Lower lobe of right lung (tissue), 2 donors: ENCODE data around the gene KIF22. TPM values are rescaled to one million over a fixed set of nuclear protein-coding genes. Genes with fewer than 3 reads are reported as not detected.

Source experiments
- ATAC-seq, 2 donors: fragments of 200-7000 bp; cut with Tn5 transposase; one replicate each; pipeline ENCODE4 v1.9.1; 2020 to 2022; ENCODE audit warnings: mild to moderate bottlenecking in 2 of 2, moderate library complexity in 2 of 2
- DNase-seq: peaks from one replicate; pipeline ENCODE4 v3.0.0-alpha.2; 2020
- H3K27ac ChIP-seq: fragments of 200-600 bp; one replicate; pipeline ENCODE4 v1.8.0; 2022
- H3K27me3 ChIP-seq: fragments of 200-600 bp; one replicate; pipeline ENCODE4 v1.8.0; 2022; ENCODE audit warnings: low read depth
- H3K36me3 ChIP-seq: fragments of 200-600 bp; one replicate; pipeline ENCODE4 v1.8.0; 2022; ENCODE audit warnings: mild to moderate bottlenecking
- H3K4me1 ChIP-seq: fragments of 200-600 bp; one replicate; pipeline ENCODE4 v1.8.0; 2022
- H3K4me3 ChIP-seq: fragments of 200-600 bp; one replicate; pipeline ENCODE4 v1.8.0; 2022; ENCODE audit warnings: mild to moderate bottlenecking
- H3K9me3 ChIP-seq: fragments of 200-600 bp; one replicate; pipeline ENCODE4 v1.8.0; 2022
- intact Hi-C: fragments of 100-400 bp; cut with DNase I; formaldehyde crosslinking; loops from one replicate; pipeline ENCODE4 v1.11.0; 2022
- total RNA-seq: library from RNA; stranded (reverse); fragmentation: NEBNext Ultra II Directional; extraction: Animal tissue kit (Norgen Biotek cat#: 25700); gene quantifications from one replicate; pipeline ENCODE4 v1.2.1, GENCODE V29; 2021
- TF ChIP-seq, protein P1 (sequence below): fragments of 200-600 bp; IDR thresholded peaks from one replicate; pipeline ENCODE4 v1.8.0; 2022; ENCODE audit warnings: antibody characterized with exemption, mild to moderate bottlenecking
- donor health status: DM: no; HTN: yes; CAD: no; lungs with severe emphysema.

The KIF22 gene
- total RNA-seq, 1 donor from 2014 or later: 21.8 TPM

DNA sequence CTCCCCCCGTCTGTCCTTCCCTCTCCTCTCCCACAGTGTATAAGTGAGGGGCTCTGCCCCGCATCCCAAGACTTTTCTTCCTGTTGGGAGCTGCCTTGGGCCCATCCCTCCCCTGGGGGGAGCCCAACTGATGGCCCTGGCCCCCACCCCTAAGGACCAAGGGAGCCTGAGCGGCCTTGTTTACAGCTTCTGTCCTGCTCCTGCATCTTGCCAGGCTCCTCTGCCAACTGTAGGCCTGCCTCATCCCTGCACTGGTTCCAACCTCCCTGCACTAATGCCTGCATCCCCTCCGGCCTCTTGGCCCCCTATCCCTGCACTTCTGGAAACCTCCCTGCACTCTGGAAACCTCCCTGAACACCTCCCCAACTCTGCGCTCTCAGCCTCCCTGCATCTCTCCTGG, 24.0 kb downstream of the KIF22 start:
- H3K4me1 ChIP-seq: peaks cover 68% of the 10 kb centered on the region
- H3K27ac ChIP-seq: no peak overlapping the region
- TF ChIP-seq, protein P1, sequence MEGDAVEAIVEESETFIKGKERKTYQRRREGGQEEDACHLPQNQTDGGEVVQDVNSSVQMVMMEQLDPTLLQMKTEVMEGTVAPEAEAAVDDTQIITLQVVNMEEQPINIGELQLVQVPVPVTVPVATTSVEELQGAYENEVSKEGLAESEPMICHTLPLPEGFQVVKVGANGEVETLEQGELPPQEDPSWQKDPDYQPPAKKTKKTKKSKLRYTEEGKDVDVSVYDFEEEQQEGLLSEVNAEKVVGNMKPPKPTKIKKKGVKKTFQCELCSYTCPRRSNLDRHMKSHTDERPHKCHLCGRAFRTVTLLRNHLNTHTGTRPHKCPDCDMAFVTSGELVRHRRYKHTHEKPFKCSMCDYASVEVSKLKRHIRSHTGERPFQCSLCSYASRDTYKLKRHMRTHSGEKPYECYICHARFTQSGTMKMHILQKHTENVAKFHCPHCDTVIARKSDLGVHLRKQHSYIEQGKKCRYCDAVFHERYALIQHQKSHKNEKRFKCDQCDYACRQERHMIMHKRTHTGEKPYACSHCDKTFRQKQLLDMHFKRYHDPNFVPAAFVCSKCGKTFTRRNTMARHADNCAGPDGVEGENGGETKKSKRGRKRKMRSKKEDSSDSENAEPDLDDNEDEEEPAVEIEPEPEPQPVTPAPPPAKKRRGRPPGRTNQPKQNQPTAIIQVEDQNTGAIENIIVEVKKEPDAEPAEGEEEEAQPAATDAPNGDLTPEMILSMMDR: no peak
- peaks cover 31% of the 10 kb centered on the region for H3K36me3 ChIP-seq
- H3K9me3 ChIP-seq: no peaks in the 10 kb centered on the region
- no peak for ATAC-seq
- H3K4me3 ChIP-seq: peak overlapping the region; percentile 78
- no peaks in the 10 kb centered on the region for H3K27me3 ChIP-seq
- intact Hi-C loops: no loop called here
- no peak for DNase-seq

DNA sequence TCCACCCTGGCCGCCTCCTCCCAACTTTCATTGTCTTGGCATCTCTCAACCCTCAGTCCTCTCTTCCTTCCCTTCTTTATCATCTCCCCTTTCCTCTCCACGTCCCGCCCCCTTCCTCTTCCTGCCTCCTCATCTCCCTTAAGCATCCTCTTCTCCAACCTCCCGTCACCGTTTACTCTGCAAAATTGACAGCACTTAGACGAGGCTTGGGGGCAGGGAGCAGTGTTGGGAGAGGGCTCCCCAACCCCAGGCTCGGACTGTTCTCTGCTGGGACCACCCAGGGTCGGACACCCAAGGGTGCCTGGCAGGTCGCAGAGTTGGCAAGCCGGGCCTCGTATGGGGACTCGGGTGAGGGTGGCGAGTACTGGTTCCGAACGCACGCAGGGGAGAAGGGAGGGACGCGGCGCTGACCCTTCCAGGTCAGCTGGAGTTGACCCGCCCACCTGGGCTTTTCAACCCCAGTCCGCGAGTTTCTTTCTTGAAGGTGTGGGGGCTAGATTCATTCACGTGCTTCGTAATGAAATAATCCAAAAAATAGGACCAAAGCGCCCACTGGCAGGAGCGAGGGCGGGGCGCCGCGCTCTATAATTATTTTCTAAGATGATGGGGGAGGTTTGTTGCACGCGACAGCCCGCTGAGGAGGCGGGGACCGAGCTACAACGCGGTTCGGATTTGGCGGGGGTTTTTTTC, 24.6 kb downstream of the KIF22 start:
- DNase-seq (peak; percentile 61), ATAC-seq (no peak)
- TF ChIP-seq, protein P1: no peak
- Histone ChIP-seq H3K4me1 (peaks cover 68% of the 10 kb centered on the region), H3K27me3 (no peaks in the 10 kb centered on the region), H3K4me3 (peak overlapping the region; percentile 78), H3K36me3 (peaks cover 27% of the 10 kb centered on the region), H3K27ac (peak overlapping the region; percentile 82), H3K9me3 (no peaks in the 10 kb centered on the region)
- intact Hi-C loops: no loop called here

DNA sequence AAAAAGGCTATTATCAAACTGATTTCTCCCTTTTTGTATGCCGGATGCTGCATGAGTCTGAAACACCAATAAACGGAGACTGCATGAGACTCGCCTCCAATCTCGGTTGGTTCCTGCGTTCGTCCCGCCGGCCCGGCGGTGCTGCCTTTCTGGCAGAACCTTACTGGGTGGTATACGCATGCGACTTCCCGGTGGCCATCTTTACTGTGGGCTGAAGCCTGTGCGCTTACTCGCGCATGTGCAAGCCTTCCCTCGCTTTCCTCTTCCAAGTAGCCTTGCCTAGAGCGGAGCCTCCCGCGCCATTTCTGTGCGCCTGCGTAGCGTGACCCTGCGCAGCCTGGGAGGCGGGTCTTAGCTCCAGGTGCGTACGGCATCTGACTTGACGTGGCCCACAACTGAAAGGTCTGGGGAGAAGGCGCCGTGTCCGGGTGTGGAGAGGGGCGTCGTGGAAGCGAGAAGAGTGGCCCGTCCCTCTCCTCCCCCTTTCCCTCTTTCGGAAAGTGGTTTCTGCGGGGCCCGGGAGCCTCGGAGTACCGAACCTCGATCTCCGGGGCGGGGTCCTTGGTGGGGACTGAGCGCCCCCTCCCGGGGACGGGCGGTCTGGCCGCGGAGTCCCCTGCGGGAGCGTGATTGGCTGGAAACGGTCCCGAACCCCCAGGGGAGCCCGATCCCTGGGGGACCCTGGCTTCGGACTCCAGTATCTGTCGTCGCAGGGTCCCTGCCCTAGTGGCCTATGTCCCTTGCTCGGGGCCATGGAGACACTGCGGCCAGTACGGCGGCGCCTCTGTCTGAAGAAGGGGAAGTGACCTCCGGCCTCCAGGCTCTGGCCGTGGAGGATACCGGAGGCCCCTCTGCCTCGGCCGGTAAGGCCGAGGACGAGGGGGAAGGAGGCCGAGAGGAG, 25.5 kb downstream of the KIF22 start, which contains the start of gene PAGR1:
Gene PAGR1 (plus strand): TSS at position 360 of the 901 bp plus-strand sequence. CDS start 374 bp downstream, at position 734.
- Histone ChIP-seq H3K27ac (peak within 1 kb of the TSS; percentile 82), H3K4me3 (peak within 1 kb of the TSS; percentile 78), H3K4me1 (peaks cover 61% of the 10 kb centered on the region), H3K27me3 (no peaks in the 10 kb centered on the region), H3K36me3 (peaks cover 24% of the 10 kb centered on the region), H3K9me3 (no peaks in the 10 kb centered on the region)
- DNase-seq: peak; percentile 99
- intact Hi-C loops: no loop called here
- peak; percentile 85 to 90 for ATAC-seq
- TF ChIP-seq, protein P1: peak; percentile 89

DNA sequence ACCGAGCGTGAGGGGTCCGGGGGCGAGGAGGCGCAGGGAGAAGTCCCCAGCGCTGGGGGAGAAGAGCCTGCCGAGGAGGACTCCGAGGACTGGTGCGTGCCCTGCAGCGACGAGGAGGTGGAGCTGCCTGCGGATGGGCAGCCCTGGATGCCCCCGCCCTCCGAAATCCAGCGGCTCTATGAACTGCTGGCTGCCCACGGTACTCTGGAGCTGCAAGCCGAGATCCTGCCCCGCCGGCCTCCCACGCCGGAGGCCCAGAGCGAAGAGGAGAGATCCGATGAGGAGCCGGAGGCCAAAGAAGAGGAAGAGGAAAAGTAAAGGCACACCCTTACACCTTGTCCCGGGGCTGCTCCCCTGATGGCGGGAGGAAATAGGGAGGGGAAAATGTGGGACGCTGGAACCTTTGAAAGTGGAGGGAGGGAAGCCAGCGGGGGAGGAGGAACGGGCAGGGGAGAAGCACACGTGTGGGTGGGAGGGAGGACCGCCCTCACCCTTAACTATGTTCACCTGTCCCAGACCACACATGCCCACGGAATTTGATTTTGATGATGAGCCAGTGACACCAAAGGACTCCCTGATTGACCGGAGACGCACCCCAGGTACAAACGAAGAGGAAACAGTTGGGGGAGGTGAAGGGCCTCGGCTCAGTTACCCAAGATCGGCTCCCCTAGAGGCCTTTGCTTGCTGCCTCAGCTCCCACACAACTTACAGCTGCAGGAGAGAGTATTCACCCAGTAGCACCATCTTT, 26.3 kb downstream of the KIF22 start:
- ATAC-seq (peak; percentile 36 to 42), DNase-seq (peak; percentile 80)
- H3K9me3 ChIP-seq: no peaks in the 10 kb centered on the region
- H3K4me3 ChIP-seq: peak overlapping the region; percentile 78
- intact Hi-C loops: no loop called here
- TF ChIP-seq, protein P1: no peak
- peak overlapping the region; percentile 82 for H3K27ac ChIP-seq
- H3K36me3 ChIP-seq: peaks cover 24% of the 10 kb centered on the region
- no peaks in the 10 kb centered on the region for H3K27me3 ChIP-seq
- H3K4me1 ChIP-seq: peaks cover 64% of the 10 kb centered on the region

DNA sequence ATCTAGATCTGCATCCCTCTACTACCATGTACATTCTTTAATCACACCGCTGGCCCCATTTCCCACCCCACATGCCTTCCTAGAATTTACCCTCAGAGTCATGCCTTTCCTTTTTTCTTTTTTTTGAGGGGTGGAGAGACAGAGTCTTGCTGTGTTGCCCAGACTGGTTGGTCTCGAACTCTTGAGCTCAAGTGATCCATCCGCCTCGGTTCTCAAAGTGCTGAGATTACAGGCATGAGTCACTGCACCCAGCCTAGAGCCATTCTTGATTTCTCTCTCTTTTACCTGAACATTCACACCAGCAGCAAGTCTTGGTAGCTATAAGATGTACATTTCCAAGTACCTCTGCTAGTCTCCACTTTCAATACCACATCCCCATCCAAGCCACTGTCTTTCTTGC, 27.5 kb downstream of the KIF22 start:
- Histone ChIP-seq H3K9me3 (no peaks in the 10 kb centered on the region), H3K36me3 (peaks cover 24% of the 10 kb centered on the region), H3K4me1 (peaks cover 68% of the 10 kb centered on the region), H3K27ac (no peak overlapping the region), H3K4me3 (peak overlapping the region; percentile 78), H3K27me3 (no peaks in the 10 kb centered on the region)
- intact Hi-C loops: no loop called here
- DNase-seq: no peak
- TF ChIP-seq, protein P1: no peak
- ATAC-seq: no peak
